Measurements from ENCODE around the gene NFATC1. TPM values are rescaled to one million over a fixed set of nuclear protein-coding genes. Genes with fewer than 3 reads are reported as not detected.
A peak's percentile ranks its signal among the peaks of the same experiment; 100 is the strongest.

NFATC1 gene
- total and polyA plus RNA-seq, 2 donors from 2014 or later, result 4.3 to 17.2 TPM

DNA sequence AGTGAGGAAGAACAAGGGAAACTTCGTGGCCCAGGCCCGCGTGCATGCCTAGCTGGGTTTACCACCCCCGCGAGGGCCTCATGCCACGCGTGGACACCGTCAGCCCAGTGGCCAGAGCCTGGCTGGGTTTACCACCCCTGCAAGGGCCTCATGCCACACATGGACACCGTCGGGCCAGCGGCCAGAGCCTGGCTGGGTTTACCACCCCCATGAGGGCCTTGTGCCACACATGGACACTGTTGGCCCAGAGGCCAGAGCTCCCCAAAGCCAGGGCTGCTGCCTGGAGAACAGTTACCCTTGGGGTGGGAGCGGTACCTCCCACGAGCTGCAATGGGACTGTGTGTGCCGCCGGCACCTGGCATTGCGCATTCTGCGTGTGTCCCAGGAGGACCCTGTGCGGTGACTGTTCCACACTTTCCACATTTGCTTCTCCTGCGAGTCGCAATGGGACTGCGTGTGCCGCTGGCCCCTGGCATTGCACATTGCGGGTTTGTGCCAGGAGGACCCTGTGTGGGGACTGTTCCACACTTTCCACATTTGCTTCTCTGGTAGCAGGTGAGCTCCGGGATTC is 178.3 kb downstream of the NFATC1 start:
- FAIRE-seq, result no peak
- DNase-seq, result peak in 2 of 5 donors; percentile 27 to 54

DNA sequence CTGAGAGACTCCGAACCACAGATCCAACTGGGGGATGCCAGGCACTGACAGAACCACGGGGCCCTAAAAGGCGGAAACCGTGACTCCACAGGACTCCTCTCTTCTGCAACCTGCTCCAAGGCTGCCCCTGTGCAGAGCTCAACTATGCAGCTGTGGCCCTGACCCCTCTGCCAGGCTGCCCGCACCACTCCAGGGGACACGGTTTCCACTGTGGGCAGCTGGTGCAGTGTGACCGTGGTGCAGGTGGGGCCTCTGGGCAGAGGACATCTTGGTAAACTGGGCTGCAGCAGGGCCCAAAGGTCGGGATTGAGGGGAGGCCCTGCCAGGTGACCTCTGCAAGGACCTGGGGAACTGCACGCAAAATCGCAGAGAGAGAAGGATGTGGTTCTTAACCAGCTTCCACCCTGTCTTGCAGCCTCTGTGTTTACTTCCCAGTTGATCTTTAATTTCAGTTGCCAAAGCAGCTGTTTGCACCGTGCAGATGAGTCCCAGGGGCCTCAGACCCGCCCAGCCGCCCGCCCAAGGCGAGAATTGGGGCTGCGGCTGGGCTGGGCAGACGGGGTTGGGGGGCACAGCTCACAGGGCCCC is 179.3 kb downstream of the NFATC1 start:
- H3K4me1 ChIP-seq (ENCODE audit: control insufficient read depth in 2 of 3, insufficient read depth in 2 of 3, low read depth in 1 of 3, low read length in 3 of 3), result peaks cover 0 to 3% (median 0%) of the 10 kb centered on the region in 3 donors
- no peak overlapping the region for H3K9ac ChIP-seq (ENCODE audit: low read length in 3 of 3)
- H3K9me3 ChIP-seq (ENCODE audit: control insufficient read depth in 2 of 3, insufficient read depth in 1 of 3, low read length in 3 of 3), result peaks cover 0 to 10% (median 0%) of the 10 kb centered on the region in 3 donors
- no peaks in the 10 kb centered on the region for H3K36me3 ChIP-seq (ENCODE audit: control insufficient read depth in 2 of 3, insufficient read depth in 3 of 3, low read length in 3 of 3)
- no peak overlapping the region for H3K27ac ChIP-seq (ENCODE audit: low read depth in 2 of 2, low read length in 2 of 2)
- H3K4me3 ChIP-seq (ENCODE audit: low read length in 3 of 3), result no peak overlapping the region
- intact Hi-C loops (cut with DNase I), result no loop called here
- no peaks in the 10 kb centered on the region for H3K27me3 ChIP-seq (ENCODE audit: control insufficient read depth, insufficient read depth, low read length)
- peak in 2 of 5 donors; percentile 43 to 57 for DNase-seq
- no peak for TF ChIP-seq CTCF (IDR thresholded peaks at IDR 0.05; ENCODE audit: borderline replicate concordance, extremely low read depth, insufficient read depth)
- no peak for FAIRE-seq

More for the DNA sequence above, 178.3 kb downstream of the NFATC1 start:
- intact Hi-C loops (cut with DNase I), result no loop called here
- Histone ChIP-seq H3K27me3 (ENCODE audit: control insufficient read depth, insufficient read depth, low read length) (peaks cover 4% of the 10 kb centered on the region), H3K4me3 (ENCODE audit: low read length in 3 of 3) (no peak overlapping the region), H3K36me3 (ENCODE audit: control insufficient read depth in 2 of 3, insufficient read depth in 3 of 3, low read length in 3 of 3) (no peaks in the 10 kb centered on the region), H3K27ac (ENCODE audit: low read depth in 2 of 2, low read length in 2 of 2) (no peak overlapping the region), H3K4me1 (ENCODE audit: control insufficient read depth in 2 of 3, insufficient read depth in 2 of 3, low read depth in 1 of 3, low read length in 3 of 3) (peaks cover 0 to 3% (median 0%) of the 10 kb centered on the region in 3 donors), H3K9me3 (ENCODE audit: control insufficient read depth in 2 of 3, insufficient read depth in 1 of 3, low read length in 3 of 3) (peaks cover 0 to 10% (median 0%) of the 10 kb centered on the region in 3 donors), H3K9ac (ENCODE audit: low read length in 3 of 3) (no peak overlapping the region)
- no peak for TF ChIP-seq CTCF (IDR thresholded peaks at IDR 0.05; ENCODE audit: borderline replicate concordance, extremely low read depth, insufficient read depth)

DNA sequence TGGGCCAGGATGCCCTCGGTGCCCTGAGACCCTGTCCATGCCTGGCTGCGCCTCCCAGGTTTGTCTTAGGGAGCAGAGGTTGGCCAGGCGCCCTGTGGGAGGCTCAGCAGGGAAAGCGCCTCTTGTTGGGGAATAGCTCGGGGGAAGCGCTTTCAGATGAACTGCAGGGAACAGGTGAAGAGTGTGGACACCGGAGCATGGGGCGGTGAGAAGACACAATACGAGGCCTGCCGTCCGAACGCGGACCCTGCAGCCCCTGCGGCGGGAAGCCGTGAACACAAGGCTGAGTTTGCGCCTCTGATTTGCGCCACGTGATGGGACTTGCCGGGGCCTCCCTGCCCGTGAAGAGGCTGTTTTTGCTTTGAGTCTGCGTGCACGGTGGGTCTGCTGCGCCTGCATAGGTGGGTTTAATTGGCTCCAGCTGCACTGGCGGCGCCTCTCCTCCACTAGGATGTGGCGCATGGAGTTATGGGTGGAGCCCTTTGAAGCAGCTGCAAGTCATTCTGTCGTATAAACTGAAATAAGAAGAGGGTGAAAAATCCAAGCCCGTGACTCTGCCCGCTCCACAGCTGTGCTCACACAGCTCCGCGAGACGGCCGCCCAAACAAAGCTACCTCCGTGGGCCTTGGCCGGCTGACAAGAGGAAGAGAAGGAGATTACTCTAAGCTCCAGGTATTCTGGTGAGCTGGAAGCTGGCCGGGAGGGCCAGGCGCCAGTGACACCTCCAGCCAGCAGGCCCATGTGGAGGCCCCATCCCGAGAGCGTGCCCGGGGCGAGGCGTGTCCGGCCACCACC is 180.4 kb downstream of the NFATC1 start:
- DNase-seq (peak; percentile 64 to 86 (median 71)), FAIRE-seq (no peak)
- Histone ChIP-seq H3K36me3 (ENCODE audit: control insufficient read depth in 2 of 3, insufficient read depth in 3 of 3, low read length in 3 of 3) (no peaks in the 10 kb centered on the region), H3K9ac (ENCODE audit: low read length in 3 of 3) (no peak overlapping the region), H3K27me3 (ENCODE audit: control insufficient read depth, insufficient read depth, low read length) (no peaks in the 10 kb centered on the region), H3K4me1 (ENCODE audit: control insufficient read depth in 2 of 3, insufficient read depth in 2 of 3, low read depth in 1 of 3, low read length in 3 of 3) (peaks cover 0 to 3% (median 0%) of the 10 kb centered on the region in 3 donors), H3K9me3 (ENCODE audit: control insufficient read depth in 2 of 3, insufficient read depth in 1 of 3, low read length in 3 of 3) (peaks cover 0 to 10% (median 0%) of the 10 kb centered on the region in 3 donors), H3K27ac (ENCODE audit: low read depth in 2 of 2, low read length in 2 of 2) (no peak overlapping the region), H3K4me3 (ENCODE audit: low read length in 3 of 3) (no peak overlapping the region)
- TF ChIP-seq CTCF (IDR thresholded peaks at IDR 0.05; ENCODE audit: borderline replicate concordance, extremely low read depth, insufficient read depth), result no peak
- intact Hi-C loops (cut with DNase I), result no loop called here

All from kidney (tissue), 14 donors.